Skeletal muscle satellite cell (primary cell): Measurements from ENCODE around the gene FAM227A.
A peak's percentile ranks its signal among the peaks of the same experiment; 100 is the strongest.
"Not testable (repeated sequence)": the region's sequence is repeated elsewhere in the genome, so short reads cannot be mapped to it uniquely, and the experiment has no call there.

Source experiments
- H3K27me3 ChIP-seq: 2 replicates; pipeline ENCODE4 v1.7.0; 2013; ENCODE audit warnings: low read length; ENCODE audit not compliant: control insufficient read depth, insufficient read depth
- H3K36me3 ChIP-seq: 2 replicates; pipeline ENCODE4 v1.7.0; 2013; ENCODE audit warnings: mild to moderate bottlenecking, control low read depth, low read length; ENCODE audit not compliant: insufficient read depth
- H3K4me1 ChIP-seq: 2 replicates; pipeline ENCODE4 v1.7.0; 2013; ENCODE audit warnings: low read length; ENCODE audit not compliant: control insufficient read depth, insufficient read depth
- H3K4me2 ChIP-seq: 2 replicates; pipeline ENCODE4 v1.7.0; 2013; ENCODE audit warnings: mild to moderate bottlenecking, low read length
- H3K4me3 ChIP-seq: 2 replicates; pipeline ENCODE4 v1.7.0; 2013; ENCODE audit warnings: low read length
- H3K9ac ChIP-seq: 2 replicates; pipeline ENCODE4 v1.7.0; 2013; ENCODE audit warnings: mild to moderate bottlenecking, low read depth, low read length, moderate library complexity
- H3K9me3 ChIP-seq: replicated peaks from 2 replicates; pipeline ENCODE4 v1.7.0; 2013; ENCODE audit warnings: mild to moderate bottlenecking, control low read depth, low read length

The FAM227A gene

DNA sequence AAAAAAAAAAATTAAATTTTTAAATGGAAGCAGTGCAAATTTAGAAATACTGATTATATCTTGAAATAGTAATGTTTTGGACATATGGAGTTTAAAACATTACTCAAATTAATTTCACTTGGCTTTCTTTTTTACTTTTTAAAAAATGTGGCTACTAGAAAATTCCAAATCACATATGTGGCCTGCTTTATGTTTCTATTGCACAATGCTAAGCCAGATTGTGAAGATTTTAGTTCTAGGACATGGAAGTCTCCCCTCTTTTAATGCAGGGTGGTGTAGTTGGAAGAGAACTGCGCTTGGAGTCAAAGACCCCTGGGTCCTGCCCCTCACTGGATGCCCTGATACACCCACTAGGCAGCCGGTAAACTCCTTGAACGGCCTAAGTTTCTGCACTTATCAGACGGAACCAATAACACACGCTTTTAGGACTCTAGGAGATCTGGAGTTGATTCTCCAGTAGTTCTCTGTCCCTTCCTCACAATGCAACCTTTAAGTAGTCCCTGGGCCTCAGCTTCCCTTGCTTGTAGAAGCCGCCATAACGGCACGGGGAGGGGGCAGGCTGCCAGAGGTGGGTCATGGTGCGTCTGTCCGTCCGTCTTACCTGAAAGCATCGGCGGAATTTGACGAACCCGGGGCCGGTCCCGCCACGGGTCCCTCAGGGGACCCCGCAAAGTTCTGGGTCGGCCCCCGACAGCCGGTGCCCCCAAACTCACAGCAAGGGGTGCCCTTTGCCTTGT is 505 bp downstream of the FAM227A start:
- Histone ChIP-seq H3K27me3 (no peaks in the 10 kb centered on the region), H3K4me2 (peak overlapping the region; percentile 92), H3K9ac (peak overlapping the region; percentile 99), H3K36me3 (no peaks in the 10 kb centered on the region), H3K4me3 (peak overlapping the region; percentile 85), H3K9me3 (no peaks in the 10 kb centered on the region), H3K4me1 (peaks cover 11% of the 10 kb centered on the region)

GRCh38 chr22:38653741-38654140 is 2.5 kb downstream of the FAM227A start:
- Histone ChIP-seq H3K27me3 (no peaks in the 10 kb centered on the region), H3K4me2 (no peak overlapping the region), H3K9me3 (no peaks in the 10 kb centered on the region), H3K36me3 (no peaks in the 10 kb centered on the region), H3K4me1 (peaks cover 11% of the 10 kb centered on the region), H3K4me3 (no peak overlapping the region), H3K9ac (no peak overlapping the region)

GRCh38 chr22:38652859-38653258 is 3.3 kb downstream of the FAM227A start:
- Histone ChIP-seq H3K4me1 (peaks cover 11% of the 10 kb centered on the region), H3K36me3 (no peaks in the 10 kb centered on the region), H3K9ac (no peak overlapping the region), H3K9me3 (no peaks in the 10 kb centered on the region), H3K27me3 (no peaks in the 10 kb centered on the region), H3K4me2 (no peak overlapping the region), H3K4me3 (no peak overlapping the region)

DNA sequence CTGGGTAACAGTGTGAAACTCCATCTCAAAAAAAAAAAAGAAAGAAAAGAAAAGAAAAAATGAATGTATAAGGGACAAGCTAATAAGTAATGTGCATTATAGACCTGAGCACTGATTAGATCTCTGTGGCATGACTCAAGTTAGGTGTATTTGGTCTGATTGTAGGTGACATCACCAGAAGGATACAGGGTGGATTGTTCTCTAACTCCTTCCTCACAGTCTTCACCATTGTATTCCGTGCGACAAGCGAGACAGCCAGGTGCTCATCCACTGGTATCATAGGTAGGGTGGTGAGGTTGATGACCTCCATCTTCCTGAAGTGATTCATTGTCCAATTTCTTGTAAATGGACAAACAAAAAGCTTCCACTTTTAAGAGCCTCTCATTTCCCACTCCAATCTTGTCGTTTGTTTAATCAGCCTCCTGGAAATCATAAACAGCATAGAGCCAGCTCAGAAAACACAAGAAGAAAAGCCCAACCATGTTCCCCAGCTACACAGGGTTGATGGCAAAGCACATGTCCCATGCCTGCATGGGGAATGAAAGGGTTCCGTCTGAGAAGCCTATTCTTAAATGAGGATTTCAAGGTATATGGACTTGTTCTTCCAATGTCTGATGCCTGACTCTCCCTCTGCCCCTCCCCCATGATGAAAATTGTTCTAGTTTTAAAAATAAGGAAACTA is 6.2 kb downstream of the FAM227A start:
- Histone ChIP-seq H3K4me3 (no peak overlapping the region), H3K27me3 (no peaks in the 10 kb centered on the region), H3K4me2 (no peak overlapping the region), H3K36me3 (no peaks in the 10 kb centered on the region), H3K9ac (no peak overlapping the region), H3K4me1 (no peaks in the 10 kb centered on the region), H3K9me3 (no peaks in the 10 kb centered on the region)

DNA sequence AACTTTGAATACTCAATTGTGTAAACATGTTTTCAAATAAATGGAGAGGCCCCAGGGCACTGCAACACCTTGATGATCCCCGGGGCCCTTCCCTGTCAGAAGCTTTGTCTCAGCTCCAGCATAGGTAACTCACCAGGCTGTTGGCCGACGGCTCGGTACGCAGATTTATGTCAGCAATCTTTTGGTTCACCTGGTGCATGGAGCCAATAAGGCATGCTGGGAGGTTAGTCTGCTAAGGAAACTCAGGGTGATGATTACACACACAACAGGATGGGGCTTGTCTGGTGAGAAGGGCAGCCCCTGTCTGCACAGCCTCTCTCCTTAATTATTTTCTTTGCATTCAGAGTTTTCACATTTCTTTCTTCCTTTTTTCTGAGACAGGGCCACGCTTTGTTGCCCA is 10.8 kb downstream of the FAM227A start:
- no peak overlapping the region for H3K9ac ChIP-seq
- no peaks in the 10 kb centered on the region for H3K36me3 ChIP-seq
- H3K4me2 ChIP-seq = no peak overlapping the region
- H3K27me3 ChIP-seq = no peaks in the 10 kb centered on the region
- no peak overlapping the region for H3K4me3 ChIP-seq
- H3K9me3 ChIP-seq = no peaks in the 10 kb centered on the region
- no peaks in the 10 kb centered on the region for H3K4me1 ChIP-seq

DNA sequence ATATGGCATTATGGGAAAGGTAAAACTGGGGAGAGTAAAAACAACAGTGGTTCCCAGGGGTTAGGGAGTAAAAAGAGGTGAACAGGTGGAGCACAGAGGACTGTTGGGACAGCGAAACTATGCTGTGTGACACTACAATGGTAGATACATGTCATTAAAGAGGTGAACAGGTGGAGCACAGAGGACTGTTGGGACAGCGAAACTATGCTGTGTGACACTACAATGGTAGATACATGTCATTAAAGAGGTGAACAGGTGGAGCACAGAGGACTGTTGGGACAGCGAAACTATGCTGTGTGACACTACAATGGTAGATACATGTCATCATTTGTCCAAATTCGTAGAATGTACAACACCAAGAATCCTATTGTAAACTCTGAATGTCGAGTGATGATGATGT is 11.9 kb downstream of the FAM227A start:
- not testable (repeated sequence) for H3K9ac ChIP-seq, H3K9me3 ChIP-seq, H3K36me3 ChIP-seq, H3K4me3 ChIP-seq, H3K4me1 ChIP-seq, H3K4me2 ChIP-seq, H3K27me3 ChIP-seq

DNA sequence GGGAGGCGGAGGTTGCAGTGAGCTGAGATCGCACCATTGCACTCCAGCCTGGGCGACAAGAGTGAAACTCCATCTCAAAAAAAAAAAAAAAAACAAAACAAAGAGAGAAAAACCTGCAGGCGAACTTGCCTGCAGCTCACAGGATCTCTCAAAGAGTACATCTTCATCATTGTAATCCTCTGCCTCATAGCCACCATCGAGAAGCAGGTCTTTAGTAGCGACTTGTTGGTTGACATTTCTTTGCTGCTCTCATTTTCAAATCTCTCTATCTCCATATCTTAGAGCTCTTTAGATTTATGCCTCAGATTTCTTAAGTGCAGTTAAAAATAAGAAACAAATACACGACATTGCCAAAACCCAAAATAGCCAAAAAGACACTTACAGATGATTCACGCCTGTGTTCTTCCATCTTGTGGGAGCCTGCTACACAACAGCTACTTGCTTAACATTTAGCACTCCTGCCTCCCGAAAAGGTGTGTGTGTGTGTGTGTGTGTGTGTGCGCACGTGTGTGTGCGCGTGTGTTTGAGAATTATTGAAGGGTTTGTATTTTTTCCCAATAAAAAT is 14.6 kb downstream of the FAM227A start:
- Histone ChIP-seq H3K36me3 (no peaks in the 10 kb centered on the region), H3K9ac (no peak overlapping the region), H3K4me2 (no peak overlapping the region), H3K27me3 (no peaks in the 10 kb centered on the region), H3K4me3 (no peak overlapping the region), H3K4me1 (no peaks in the 10 kb centered on the region), H3K9me3 (no peaks in the 10 kb centered on the region)

DNA sequence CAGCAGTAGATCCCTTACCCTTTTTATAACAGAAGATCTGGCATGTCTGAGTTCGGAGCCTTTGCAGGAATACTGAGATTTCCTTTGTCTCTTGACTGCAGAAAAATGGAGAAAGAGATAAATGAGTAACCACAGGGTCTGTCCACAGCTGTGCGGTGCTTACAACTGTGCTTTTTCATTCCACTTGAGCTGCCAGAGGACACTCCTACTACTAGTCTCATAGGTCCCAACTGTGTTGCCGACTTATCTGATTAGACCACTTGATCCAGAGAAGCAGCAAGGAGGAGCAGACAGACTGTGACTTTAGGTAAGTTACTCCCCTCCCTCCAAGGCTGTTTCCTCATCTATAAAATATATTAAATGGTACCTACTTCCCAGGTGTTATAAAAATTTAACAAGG is 17.5 kb downstream of the FAM227A start:
- Histone ChIP-seq H3K9ac (no peak overlapping the region), H3K9me3 (no peaks in the 10 kb centered on the region), H3K4me2 (no peak overlapping the region), H3K4me1 (no peaks in the 10 kb centered on the region), H3K4me3 (no peak overlapping the region), H3K27me3 (no peaks in the 10 kb centered on the region), H3K36me3 (no peaks in the 10 kb centered on the region)

- no peaks in the 10 kb centered on the region for H3K36me3 ChIP-seq
- H3K9me3 ChIP-seq = no peaks in the 10 kb centered on the region
- H3K4me3 ChIP-seq = no peak overlapping the region
- no peaks in the 10 kb centered on the region for H3K4me1 ChIP-seq
- no peak overlapping the region for H3K9ac ChIP-seq
- H3K4me2 ChIP-seq = no peak overlapping the region
- H3K27me3 ChIP-seq = no peaks in the 10 kb centered on the region
Observed at GRCh38 chr22:38638216-38638615, 18.0 kb downstream of the FAM227A start.

DNA sequence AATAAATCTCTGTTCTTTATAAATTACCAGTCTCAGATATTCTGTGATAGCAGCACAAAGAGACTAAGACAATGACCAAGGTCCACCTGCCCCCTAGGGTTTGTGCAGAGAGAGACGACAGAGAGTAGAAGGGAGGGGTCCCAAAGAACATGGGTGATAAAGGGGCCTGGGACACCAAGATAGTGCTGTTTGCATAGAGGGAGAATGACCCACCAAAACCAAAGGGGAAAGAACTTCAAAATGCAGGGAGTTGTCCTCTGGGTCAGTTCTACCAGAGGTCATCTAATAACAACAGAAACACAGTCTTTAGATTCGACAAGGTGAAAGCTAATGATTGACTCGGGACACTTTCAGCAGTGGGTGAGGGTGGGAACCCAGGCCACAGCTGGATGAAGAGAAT is 23.7 kb downstream of the FAM227A start:
- Histone ChIP-seq H3K9me3 (no peaks in the 10 kb centered on the region), H3K4me3 (no peak overlapping the region), H3K9ac (no peak overlapping the region), H3K4me2 (no peak overlapping the region), H3K4me1 (no peaks in the 10 kb centered on the region), H3K27me3 (no peaks in the 10 kb centered on the region), H3K36me3 (no peaks in the 10 kb centered on the region)

GRCh38 chr22:38631724-38632123 is 24.5 kb downstream of the FAM227A start:
- H3K9me3 ChIP-seq = no peaks in the 10 kb centered on the region
- H3K4me1 ChIP-seq = no peaks in the 10 kb centered on the region
- no peak overlapping the region for H3K9ac ChIP-seq
- no peak overlapping the region for H3K4me2 ChIP-seq
- H3K4me3 ChIP-seq = no peak overlapping the region
- H3K27me3 ChIP-seq = no peaks in the 10 kb centered on the region
- H3K36me3 ChIP-seq = no peaks in the 10 kb centered on the region

GRCh38 chr22:38629108-38629507 is 27.1 kb downstream of the FAM227A start:
- Histone ChIP-seq H3K9me3 (no peaks in the 10 kb centered on the region), H3K4me2 (no peak overlapping the region), H3K4me3 (no peak overlapping the region), H3K36me3 (no peaks in the 10 kb centered on the region), H3K27me3 (no peaks in the 10 kb centered on the region), H3K9ac (no peak overlapping the region), H3K4me1 (no peaks in the 10 kb centered on the region)
